H1 (cell line): ENCODE data around the gene FGF14.

Experiments used
- MAFK ChIP-seq: IDR thresholded peaks from 2 replicates; pipeline ENCODE4 v1.6.1; 2012; ENCODE audit warnings: low read depth, mild to moderate bottlenecking, improper control_type of control experiment, low read length
- POLR2A ChIP-seq, 2 experiments: IDR thresholded peaks; 1 replicate in 1 of 2; 2 replicates in 1 of 2; pipeline ENCODE4 v1.6.1; 2011; ENCODE audit warnings: low read depth in 2 of 2, low read length in 2 of 2, mild to moderate bottlenecking in 2 of 2; ENCODE audit errors: control extremely low read depth in 1 of 2
- POLR2AphosphoS5 ChIP-seq: IDR thresholded peaks from 2 replicates; pipeline ENCODE4 v1.6.1; 2011; ENCODE audit warnings: low read depth, low read length
- TAF1 ChIP-seq: IDR thresholded peaks from 2 replicates; pipeline ENCODE4 v1.6.1; 2011; ENCODE audit warnings: mild to moderate bottlenecking, low read depth, low read length
- YY1 ChIP-seq: IDR thresholded peaks from 2 replicates; pipeline ENCODE4 v1.6.1; 2011; ENCODE audit warnings: low read depth, mild to moderate bottlenecking, low read length
- TF ChIP-seq, protein P1 (sequence below), 3 experiments: IDR thresholded peaks; 1 replicate in 2 of 3; 2 replicates in 1 of 3; pipeline versions ENCODE4 v1.5.1 to v1.6.1; 2011; ENCODE audit warnings: low read length in 3 of 3, mild to moderate bottlenecking in 3 of 3, inconsistent platforms in 2 of 3, low read depth in 1 of 3, moderate library complexity in 1 of 3; ENCODE audit not compliant: insufficient read depth in 1 of 3; ENCODE audit errors: control extremely low read depth in 1 of 3
- TF ChIP-seq, protein P2 (sequence below): IDR thresholded peaks from 2 replicates; pipeline ENCODE4 v1.6.1; 2012; ENCODE audit warnings: inconsistent platforms

DNA sequence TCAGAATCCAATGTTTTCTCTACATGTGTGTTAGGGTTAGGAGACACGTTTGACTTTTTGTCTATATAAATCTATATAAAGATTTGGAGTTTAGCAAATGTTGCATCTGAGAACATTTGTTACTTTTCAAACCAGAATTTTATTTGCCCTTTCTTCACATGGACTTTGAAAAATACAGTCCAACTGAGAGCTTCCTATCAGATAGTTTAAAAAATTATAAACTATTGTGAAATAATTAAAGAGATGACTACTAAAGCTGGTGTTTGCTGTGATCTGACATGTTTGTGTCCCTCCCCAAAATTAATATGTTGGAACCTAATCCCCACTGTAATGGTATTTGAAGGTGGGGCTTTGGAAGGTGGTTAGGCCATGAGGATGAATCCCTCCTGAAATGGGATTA is 652.3 kb downstream of the FGF14 start:
- TF ChIP-seq YY1: no peak
- no peak for TF ChIP-seq MAFK
- TF ChIP-seq, protein P1, sequence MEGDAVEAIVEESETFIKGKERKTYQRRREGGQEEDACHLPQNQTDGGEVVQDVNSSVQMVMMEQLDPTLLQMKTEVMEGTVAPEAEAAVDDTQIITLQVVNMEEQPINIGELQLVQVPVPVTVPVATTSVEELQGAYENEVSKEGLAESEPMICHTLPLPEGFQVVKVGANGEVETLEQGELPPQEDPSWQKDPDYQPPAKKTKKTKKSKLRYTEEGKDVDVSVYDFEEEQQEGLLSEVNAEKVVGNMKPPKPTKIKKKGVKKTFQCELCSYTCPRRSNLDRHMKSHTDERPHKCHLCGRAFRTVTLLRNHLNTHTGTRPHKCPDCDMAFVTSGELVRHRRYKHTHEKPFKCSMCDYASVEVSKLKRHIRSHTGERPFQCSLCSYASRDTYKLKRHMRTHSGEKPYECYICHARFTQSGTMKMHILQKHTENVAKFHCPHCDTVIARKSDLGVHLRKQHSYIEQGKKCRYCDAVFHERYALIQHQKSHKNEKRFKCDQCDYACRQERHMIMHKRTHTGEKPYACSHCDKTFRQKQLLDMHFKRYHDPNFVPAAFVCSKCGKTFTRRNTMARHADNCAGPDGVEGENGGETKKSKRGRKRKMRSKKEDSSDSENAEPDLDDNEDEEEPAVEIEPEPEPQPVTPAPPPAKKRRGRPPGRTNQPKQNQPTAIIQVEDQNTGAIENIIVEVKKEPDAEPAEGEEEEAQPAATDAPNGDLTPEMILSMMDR (IDR thresholded peaks at IDR 0.05; ENCODE audit: control extremely low read depth in 1 of 3, insufficient read depth in 1 of 3, low read depth in 1 of 3, low read length in 3 of 3): no peak
- no peak for TF ChIP-seq TAF1
- TF ChIP-seq, protein P2, sequence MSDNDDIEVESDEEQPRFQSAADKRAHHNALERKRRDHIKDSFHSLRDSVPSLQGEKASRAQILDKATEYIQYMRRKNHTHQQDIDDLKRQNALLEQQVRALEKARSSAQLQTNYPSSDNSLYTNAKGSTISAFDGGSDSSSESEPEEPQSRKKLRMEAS: no peak
- no peak for TF ChIP-seq POLR2A (IDR thresholded peaks at IDR 0.05; ENCODE audit: control extremely low read depth in 1 of 2, low read depth in 2 of 2, low read length in 2 of 2)
- no peak for TF ChIP-seq POLR2AphosphoS5
